Epithelial cell of esophagus (primary cell): Measurements from ENCODE around the gene LMBRD2.

Source experiments
- DNase-seq: peaks from one replicate; pipeline ENCODE4 v3.0.0; 2010; ENCODE audit warnings: low read depth
- H3K4me3 ChIP-seq: 2 replicates; pipeline ENCODE4 v1.5.1; 2011; ENCODE audit warnings: mild to moderate bottlenecking, low read length, control low read depth
- CTCF ChIP-seq: IDR thresholded peaks from 2 replicates; pipeline ENCODE4 v1.5.1; 2011; ENCODE audit warnings: low read depth, mild to moderate bottlenecking, low read length, control low read depth, inconsistent platforms; ENCODE audit not compliant: insufficient read depth; ENCODE audit errors: missing control alignments

The LMBRD2 gene

GRCh38 chr5:36108758-36109460, 42.8 kb downstream of the LMBRD2 start:
- TF ChIP-seq CTCF: no peak
- peak; percentile 4 for DNase-seq
- no peak overlapping the region for H3K4me3 ChIP-seq

GRCh38 chr5:36105819-36106218, 45.9 kb downstream of the LMBRD2 start:
- no peak for TF ChIP-seq CTCF
- no peak for DNase-seq
- H3K4me3 ChIP-seq: no peak overlapping the region

GRCh38 chr5:36099748-36100147, 51.9 kb downstream of the LMBRD2 start:
- TF ChIP-seq CTCF: no peak
- no peak for DNase-seq
- H3K4me3 ChIP-seq: no peak overlapping the region

- TF ChIP-seq CTCF: no peak
- DNase-seq: no peak
- no peak overlapping the region for H3K4me3 ChIP-seq
Observed at GRCh38 chr5:36096486-36096885, 55.2 kb downstream of the LMBRD2 start.

- DNase-seq: peak; percentile 62
- TF ChIP-seq CTCF: peak; percentile 55
Observed at GRCh38 chr5:36089989-36090388, 61.7 kb downstream of the LMBRD2 start.

GRCh38 chr5:36079200-36079781, 72.4 kb downstream of the LMBRD2 start:
- TF ChIP-seq CTCF: peak; percentile 82
- no peak overlapping the region for H3K4me3 ChIP-seq
- peak; percentile 73 for DNase-seq

More at GRCh38 chr5:36089989-36090388, 61.7 kb downstream of the LMBRD2 start:
- no peak overlapping the region for H3K4me3 ChIP-seq

- DNase-seq: no peak
- TF ChIP-seq CTCF: no peak
- no peak overlapping the region for H3K4me3 ChIP-seq
Observed at GRCh38 chr5:36078430-36078829, 73.3 kb downstream of the LMBRD2 start.
